ENCODE results near the gene CLDN10. TPM values are rescaled to one million over a fixed set of nuclear protein-coding genes. Genes with fewer than 3 reads are reported as not detected.

CLDN10 gene
- total and polyA plus RNA-seq, 2 donors (not counting 1 experiment from before 2014, with no cell fraction given), result not detected

GRCh38 chr13:95624020-95624419 is 71.5 kb downstream of the CLDN10 start:
- Mint-ChIP-seq H3K4me3 (no peak overlapping the region), H3K9me3 (ENCODE audit: insufficient read depth) (no peaks in the 10 kb centered on the region), H3K27me3 (peaks cover 13% of the 10 kb centered on the region), H3K4me1 (no peaks in the 10 kb centered on the region), H3K27ac (no peak overlapping the region)
- H2AFZ ChIP-seq (ENCODE audit: insufficient read depth, low read depth, low read length, poor library complexity, severe bottlenecking), result no peak overlapping the region
- intact Hi-C loops (cut with micrococcal nuclease), result loop anchor here (1.0 to 5.0 kb wide), 2 partner anchors 210 to 358 kb away; no protein-coding TSS in a partner anchor
- DNase-seq (peak; percentile 43), ATAC-seq (ENCODE audit: low read depth) (no peak)
- peaks cover 0 to 6% (median 2%) of the 10 kb centered on the region in 4 experiments for H3K27me3 ChIP-seq (replicated peaks in 1 of 4; ENCODE audit: control extremely low read depth in 1 of 4, control insufficient read depth in 3 of 4, insufficient read depth in 4 of 4, low read length in 3 of 4)
- no peak overlapping the region for H3K4me3 ChIP-seq (ENCODE audit: control extremely low read depth in 1 of 5, extremely low read depth in 1 of 5, insufficient read depth in 1 of 5, low read depth in 2 of 5, low read length in 4 of 5)
- CTCF ChIA-PET, result interaction anchor here (0.6 to 9.8 kb wide), 12 partner anchors 8 to 364 kb away, joined by 3 to 163 read pairs (median 3); no protein-coding TSS in a partner anchor
- no peaks in the 10 kb centered on the region for H3K9me3 ChIP-seq (ENCODE audit: control extremely low read depth in 1 of 3, control insufficient read depth in 2 of 3, insufficient read depth in 1 of 3, low read length in 2 of 3)
- no peaks in the 10 kb centered on the region for H3K79me2 ChIP-seq (ENCODE audit: control insufficient read depth, insufficient read depth, low read length)
- TF ChIP-seq EZH2 (IDR thresholded peaks at IDR 0.05; ENCODE audit: borderline replicate concordance, insufficient read depth, low read depth, low read length, poor library complexity, severe bottlenecking) (no peak), CTCF (IDR thresholded peaks at IDR 0.05) (peak; percentile 72)
- H3K36me3 ChIP-seq (replicated peaks in 1 of 2; ENCODE audit: control extremely low read depth in 1 of 2, control insufficient read depth in 1 of 2, extremely low read depth in 1 of 2, insufficient read depth in 2 of 2, low read length in 1 of 2), result no peaks in the 10 kb centered on the region
- H3K4me2 ChIP-seq (replicated peaks; ENCODE audit: low read depth, low read length, poor library complexity, severe bottlenecking), result no peak overlapping the region
- POLR2A ChIA-PET, result interaction anchor here (0.5 kb wide), 1 partner anchor 1038 kb away, joined by 3 read pairs; no protein-coding TSS in a partner anchor
- H3K9ac ChIP-seq (ENCODE audit: low read length), result no peak overlapping the region
- H3K4me1 ChIP-seq (ENCODE audit: control insufficient read depth in 2 of 2, insufficient read depth in 2 of 2, low read length in 2 of 2), result no peaks in the 10 kb centered on the region
- no peaks in the 10 kb centered on the region for H4K20me1 ChIP-seq (ENCODE audit: control insufficient read depth, insufficient read depth, low read length, poor library complexity, severe bottlenecking)
- WGBS (ENCODE audit: insufficient coverage), result 29% methylated on average over 3 of the region's 5 CpGs
- H3K27ac ChIP-seq (ENCODE audit: low read length in 2 of 2), result no peak overlapping the region

GRCh38 chr13:95626768-95627167 is 74.2 kb downstream of the CLDN10 start:
- POLR2A ChIA-PET, result no interaction called here
- intact Hi-C loops (cut with micrococcal nuclease), result no loop called here

More at GRCh38 chr13:95626768-95627167, 74.2 kb downstream of the CLDN10 start:
- no peak overlapping the region for H3K4me3 Mint-ChIP-seq
- Histone ChIP-seq H3K4me3 (ENCODE audit: control extremely low read depth in 1 of 5, extremely low read depth in 1 of 5, insufficient read depth in 1 of 5, low read depth in 2 of 5, low read length in 4 of 5) (no peak overlapping the region), H3K9ac (ENCODE audit: low read length) (no peak overlapping the region), H3K4me1 (ENCODE audit: control insufficient read depth in 2 of 2, insufficient read depth in 2 of 2, low read length in 2 of 2) (no peaks in the 10 kb centered on the region), H3K4me2 (replicated peaks; ENCODE audit: low read depth, low read length, poor library complexity, severe bottlenecking) (no peak overlapping the region), H3K27ac (ENCODE audit: low read length in 2 of 2) (no peak overlapping the region), H4K20me1 (ENCODE audit: control insufficient read depth, insufficient read depth, low read length, poor library complexity, severe bottlenecking) (no peaks in the 10 kb centered on the region), H3K36me3 (replicated peaks in 1 of 2; ENCODE audit: control extremely low read depth in 1 of 2, control insufficient read depth in 1 of 2, extremely low read depth in 1 of 2, insufficient read depth in 2 of 2, low read length in 1 of 2) (no peaks in the 10 kb centered on the region), H2AFZ (ENCODE audit: insufficient read depth, low read depth, low read length, poor library complexity, severe bottlenecking) (no peak overlapping the region), H3K9me3 (ENCODE audit: control extremely low read depth in 1 of 3, control insufficient read depth in 2 of 3, insufficient read depth in 1 of 3, low read length in 2 of 3) (no peaks in the 10 kb centered on the region), H3K79me2 (ENCODE audit: control insufficient read depth, insufficient read depth, low read length) (no peaks in the 10 kb centered on the region), H3K27me3 (replicated peaks in 1 of 4; ENCODE audit: control extremely low read depth in 1 of 4, control insufficient read depth in 3 of 4, insufficient read depth in 4 of 4, low read length in 3 of 4) (peaks cover 0 to 6% (median 0%) of the 10 kb centered on the region in 4 experiments)
- peaks cover 13% of the 10 kb centered on the region for H3K27me3 Mint-ChIP-seq
- DNase-seq (no peak), ATAC-seq (ENCODE audit: low read depth) (no peak)
- no peak overlapping the region for H3K27ac Mint-ChIP-seq
- no peaks in the 10 kb centered on the region for H3K4me1 Mint-ChIP-seq
- H3K9me3 Mint-ChIP-seq (ENCODE audit: insufficient read depth), result no peaks in the 10 kb centered on the region
- no peak for TF ChIP-seq CTCF (IDR thresholded peaks at IDR 0.05)
- TF ChIP-seq EZH2 (IDR thresholded peaks at IDR 0.05; ENCODE audit: borderline replicate concordance, insufficient read depth, low read depth, low read length, poor library complexity, severe bottlenecking), result no peak
- CTCF ChIA-PET, result interaction anchor here (9.8 kb wide), 1 partner anchor 207 kb away, joined by 163 read pairs; no protein-coding TSS in a partner anchor

Measured in B cell (primary cell).